GM12875 (cell line): ENCODE results near the gene CEP57L1.

Experiments used
- H3K4me3 ChIP-seq: one replicate; pipeline ENCODE4 v1.5.1; 2011; ENCODE audit warnings: low read depth, low read length, control low read depth
- TF ChIP-seq, protein P1 (sequence below): IDR thresholded peaks from 2 replicates; pipeline ENCODE4 v1.5.1; 2011; ENCODE audit warnings: low read depth, mild to moderate bottlenecking, control low read depth, inconsistent platforms, low read length, moderate library complexity, borderline replicate concordance; ENCODE audit not compliant: insufficient read depth

Gene CEP57L1

GRCh38 chr6:109095036-109095834, at the start of gene CEP57L1:
TSS of gene CEP57L1 (plus strand) at chr6:109095507. CDS start at chr6:109145222, 49,715 bp downstream.
- H3K4me3 ChIP-seq: peak within 1 kb of the TSS; percentile 71
- TF ChIP-seq, protein P1, sequence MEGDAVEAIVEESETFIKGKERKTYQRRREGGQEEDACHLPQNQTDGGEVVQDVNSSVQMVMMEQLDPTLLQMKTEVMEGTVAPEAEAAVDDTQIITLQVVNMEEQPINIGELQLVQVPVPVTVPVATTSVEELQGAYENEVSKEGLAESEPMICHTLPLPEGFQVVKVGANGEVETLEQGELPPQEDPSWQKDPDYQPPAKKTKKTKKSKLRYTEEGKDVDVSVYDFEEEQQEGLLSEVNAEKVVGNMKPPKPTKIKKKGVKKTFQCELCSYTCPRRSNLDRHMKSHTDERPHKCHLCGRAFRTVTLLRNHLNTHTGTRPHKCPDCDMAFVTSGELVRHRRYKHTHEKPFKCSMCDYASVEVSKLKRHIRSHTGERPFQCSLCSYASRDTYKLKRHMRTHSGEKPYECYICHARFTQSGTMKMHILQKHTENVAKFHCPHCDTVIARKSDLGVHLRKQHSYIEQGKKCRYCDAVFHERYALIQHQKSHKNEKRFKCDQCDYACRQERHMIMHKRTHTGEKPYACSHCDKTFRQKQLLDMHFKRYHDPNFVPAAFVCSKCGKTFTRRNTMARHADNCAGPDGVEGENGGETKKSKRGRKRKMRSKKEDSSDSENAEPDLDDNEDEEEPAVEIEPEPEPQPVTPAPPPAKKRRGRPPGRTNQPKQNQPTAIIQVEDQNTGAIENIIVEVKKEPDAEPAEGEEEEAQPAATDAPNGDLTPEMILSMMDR: peak; percentile 29; the same call in 1 of the 2 replicates

GRCh38 chr6:109048176-109048575, 47.1 kb upstream of the CEP57L1 start:
- H3K4me3 ChIP-seq: no peak overlapping the region
- TF ChIP-seq, protein P1: no peak

DNA sequence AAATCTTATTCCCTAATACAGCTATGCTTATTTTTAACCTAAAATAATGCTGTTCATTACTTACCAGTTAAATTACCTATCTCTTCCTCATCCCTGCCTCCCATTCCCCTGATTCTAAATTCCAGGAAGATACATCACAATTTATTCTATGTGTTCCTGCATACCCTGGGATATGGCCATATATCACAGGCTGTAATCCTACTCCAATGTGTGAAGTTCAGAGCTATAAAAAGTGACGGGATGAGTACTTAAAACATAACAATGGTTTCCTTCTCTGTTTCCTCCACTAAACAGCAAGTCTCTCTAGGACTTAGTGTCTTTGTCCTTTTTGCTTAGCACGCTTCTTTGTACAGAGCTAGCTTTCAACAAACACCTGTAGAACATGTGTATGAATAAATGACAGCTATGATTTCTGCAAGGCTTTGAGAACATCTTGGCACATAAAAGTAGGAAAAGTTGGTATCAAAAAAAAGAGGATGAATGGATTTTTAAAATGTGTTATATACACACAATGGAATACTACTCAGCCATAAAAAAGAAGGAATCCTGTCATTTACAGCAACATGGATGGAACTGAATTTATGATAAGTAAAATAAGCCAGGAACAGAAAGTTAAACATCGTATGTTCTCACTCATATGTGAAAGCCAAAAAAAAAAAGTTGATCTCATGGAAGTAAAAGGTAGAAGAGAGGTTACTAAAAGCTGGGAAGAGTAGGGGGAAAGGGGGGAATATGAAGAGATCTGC, 46.5 kb upstream of the CEP57L1 start:
- TF ChIP-seq, protein P1: no peak
- H3K4me3 ChIP-seq: no peak overlapping the region

GRCh38 chr6:109050012-109050411, 45.3 kb upstream of the CEP57L1 start:
- TF ChIP-seq, protein P1: no peak
- H3K4me3 ChIP-seq: no peak overlapping the region

DNA sequence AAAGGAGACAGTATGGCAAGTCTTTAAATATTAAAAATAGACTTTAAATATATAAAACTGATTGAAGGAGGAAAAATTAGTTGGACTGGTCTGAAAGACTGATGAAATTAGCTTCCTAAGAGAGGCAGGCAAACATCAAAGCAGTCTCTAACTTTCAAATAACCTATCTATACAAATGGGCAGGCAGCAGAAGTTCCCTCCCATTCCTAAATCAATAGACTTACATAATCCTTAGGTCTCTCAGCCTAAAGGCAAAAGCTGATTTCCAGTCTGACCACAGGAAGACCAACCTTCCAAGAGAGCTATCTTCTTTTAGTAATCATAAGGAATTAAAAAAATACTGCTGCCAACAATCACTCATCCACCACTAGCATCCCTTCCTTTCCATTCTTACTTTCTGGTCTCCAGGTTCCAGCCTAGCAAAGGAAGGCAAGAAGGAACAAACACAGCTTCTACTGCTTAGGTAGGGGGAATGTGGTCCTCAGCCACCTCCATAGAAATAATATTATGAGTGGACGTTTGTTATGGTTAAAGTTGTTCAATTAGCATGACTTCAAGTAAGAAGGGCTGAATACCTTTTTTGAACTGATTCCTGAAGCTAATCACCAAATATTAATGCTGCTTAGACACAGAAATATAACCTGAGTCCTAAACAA, 44.7 kb upstream of the CEP57L1 start:
- TF ChIP-seq, protein P1: no peak
- H3K4me3 ChIP-seq: no peak overlapping the region

DNA sequence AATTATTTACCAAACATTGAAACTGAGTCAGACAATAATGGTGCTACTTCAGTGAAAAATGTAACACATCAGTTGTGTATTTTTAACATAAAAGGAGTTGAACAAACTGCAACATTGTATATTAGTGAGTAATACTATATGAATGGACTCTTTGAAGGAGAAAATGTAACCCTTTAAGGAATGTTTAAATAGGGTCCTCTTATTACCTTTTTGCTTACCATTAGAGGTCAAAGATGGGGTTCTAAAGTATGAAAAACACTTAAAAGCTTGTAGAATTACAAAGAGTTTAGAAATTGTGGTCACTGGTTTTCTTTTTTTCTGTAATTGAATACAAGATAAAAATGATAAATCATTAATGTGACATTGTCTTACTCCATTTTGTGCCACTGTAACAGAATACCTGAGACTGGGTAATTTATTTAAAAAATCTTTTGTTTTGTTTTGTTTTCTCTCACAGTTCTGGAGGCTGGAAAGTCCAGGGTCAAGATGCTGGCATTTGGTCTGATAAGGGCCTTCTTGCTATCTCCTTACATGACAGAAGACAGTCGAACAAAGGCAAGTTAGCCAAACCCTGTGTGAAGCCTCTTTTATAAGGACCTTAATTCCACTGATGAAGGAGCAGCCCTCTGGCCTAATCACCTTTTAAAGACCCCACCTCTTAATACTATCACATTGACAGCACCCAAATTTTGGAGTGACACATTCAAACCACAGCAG, 43.8 kb upstream of the CEP57L1 start:
- no peak overlapping the region for H3K4me3 ChIP-seq
- TF ChIP-seq, protein P1: no peak
